ENCODE measurements around the gene MOB3A. TPM values are rescaled to one million over a fixed set of nuclear protein-coding genes. Genes with fewer than 3 reads are reported as not detected.

Gene MOB3A
- polyA plus RNA-seq, 5 donors, result 17.5 to 31.4 (median 24.1) TPM

DNA sequence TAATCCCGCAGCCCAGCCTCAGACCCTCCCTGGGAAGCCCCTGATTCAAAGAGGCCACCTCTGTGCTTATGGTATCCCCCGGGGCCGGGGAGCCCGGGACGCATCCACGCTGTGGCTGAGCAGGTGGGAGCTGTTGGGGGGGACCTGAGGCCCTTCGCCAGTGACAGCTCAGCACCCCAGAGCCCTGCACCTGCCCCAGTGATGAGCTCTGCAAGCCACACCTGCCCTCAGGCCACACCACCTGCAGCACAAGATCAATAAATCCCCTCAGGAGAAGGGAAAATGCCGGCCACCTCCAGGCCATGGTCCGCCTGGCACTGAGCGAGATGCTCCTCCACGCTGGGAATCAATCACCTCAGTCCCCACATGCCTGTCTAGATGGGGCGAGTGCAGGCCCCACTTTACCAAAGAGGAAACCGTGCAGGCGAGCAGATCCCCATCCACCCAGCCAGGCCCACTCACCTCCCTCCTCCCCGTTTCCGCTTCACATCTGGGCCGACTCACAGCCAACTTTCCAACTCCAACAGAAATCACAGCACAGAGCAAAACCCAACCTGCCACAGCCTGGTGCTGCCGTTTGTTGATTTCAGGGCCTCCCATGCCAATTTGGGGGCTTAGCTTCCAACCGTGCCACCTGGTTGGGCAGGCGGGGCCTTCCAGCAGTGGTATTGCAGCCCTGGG is 12.8 kb downstream of the MOB3A start:
- DNase-seq, result no peak

- DNase-seq, result no peak
Observed at GRCh38 chr19:2081873-2082810, 14.0 kb downstream of the MOB3A start.

DNA sequence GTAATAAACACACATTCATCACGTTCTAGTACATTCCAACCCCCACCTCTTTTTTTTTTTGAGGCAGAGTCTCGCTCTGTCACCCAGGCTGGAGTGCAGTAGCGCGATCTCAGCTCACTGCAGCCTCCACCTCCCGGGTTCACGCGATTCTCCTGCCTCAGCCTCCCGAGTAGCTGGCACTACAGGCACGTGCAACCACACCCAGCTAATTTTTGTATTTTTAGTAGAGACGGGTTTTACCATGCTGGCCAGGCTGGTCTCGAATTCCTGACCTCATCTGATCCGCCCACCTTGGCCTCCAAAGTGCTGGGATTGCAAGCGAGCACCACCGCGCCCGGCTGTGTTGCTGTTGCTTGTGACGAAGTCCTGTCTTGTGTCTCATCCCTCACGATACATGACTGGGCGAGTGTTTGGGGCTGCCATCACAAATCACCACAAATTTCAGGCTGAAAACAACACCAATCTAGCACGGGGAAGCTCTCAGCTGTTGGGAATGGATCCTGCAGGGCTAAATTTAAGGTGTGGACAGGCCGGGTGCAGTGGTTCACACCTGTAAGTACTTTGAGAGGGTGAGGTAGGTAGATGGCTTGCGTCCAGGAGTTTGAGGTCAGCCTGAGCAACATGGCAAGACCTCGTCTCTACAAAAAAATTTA is 15.7 kb downstream of the MOB3A start:
- DNase-seq, result no peak

DNA sequence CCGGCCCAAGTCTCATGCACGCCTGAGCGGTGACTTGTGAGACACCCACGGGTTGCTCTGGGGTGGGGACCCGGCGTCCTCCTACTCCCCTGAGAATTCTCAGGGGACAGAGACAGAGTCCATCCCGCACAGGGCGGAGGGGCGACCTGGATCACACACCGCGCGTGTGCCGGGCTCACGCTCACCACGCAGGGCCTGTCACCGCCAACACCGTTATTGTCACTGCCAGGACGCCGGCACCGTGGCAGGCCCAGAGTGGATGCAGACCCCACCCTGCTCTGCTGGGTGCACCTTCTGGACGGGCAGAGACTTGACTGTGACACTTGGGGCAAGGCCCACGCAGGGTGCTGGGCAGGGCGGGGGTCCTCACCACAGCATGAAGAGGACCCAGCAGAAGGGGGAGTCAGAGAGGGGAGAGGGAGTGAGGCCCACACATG is 16.2 kb downstream of the MOB3A start:
- no peak for DNase-seq

GRCh38 chr19:2079076-2079864 is 16.9 kb downstream of the MOB3A start:
- no peak for DNase-seq

DNA sequence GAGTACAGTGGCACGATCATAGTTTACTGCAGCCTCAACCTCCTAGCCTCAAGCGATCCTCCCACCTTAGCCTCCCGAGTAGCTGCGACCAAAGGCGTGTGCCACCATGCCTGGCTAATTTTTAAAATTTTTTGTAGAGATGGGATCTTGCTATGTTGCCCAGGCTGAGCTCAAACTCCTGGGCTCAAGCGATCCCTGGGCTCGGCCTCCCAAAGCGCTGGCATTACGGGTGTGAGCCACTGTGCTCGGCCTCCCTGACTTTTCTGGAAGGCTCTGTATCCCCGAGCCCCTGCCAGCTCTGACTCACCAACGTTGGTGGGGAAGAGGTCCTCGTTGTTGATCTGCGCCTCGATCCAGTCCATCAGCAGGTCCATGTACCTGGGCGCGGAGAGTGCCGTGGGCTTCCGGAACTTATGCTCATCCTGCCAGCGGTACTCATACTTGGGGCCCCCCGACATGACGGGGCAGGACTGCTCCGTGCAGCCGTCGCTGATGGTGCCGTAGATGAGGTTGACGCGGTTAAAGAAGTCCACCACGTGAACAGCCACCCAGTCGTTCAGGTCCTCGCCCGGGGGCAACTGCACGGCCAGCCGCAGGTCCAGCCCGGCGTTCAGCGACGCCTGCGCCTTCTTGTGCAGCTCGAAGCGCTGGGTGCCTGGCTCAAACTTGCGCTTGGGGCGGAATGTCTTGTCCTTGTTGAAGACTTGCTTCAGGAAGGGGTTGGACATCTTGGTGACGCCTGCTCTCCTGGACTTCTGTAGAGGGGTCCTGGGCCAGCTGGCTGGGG is 18.1 kb downstream of the MOB3A start:
- no peak for DNase-seq

DNA sequence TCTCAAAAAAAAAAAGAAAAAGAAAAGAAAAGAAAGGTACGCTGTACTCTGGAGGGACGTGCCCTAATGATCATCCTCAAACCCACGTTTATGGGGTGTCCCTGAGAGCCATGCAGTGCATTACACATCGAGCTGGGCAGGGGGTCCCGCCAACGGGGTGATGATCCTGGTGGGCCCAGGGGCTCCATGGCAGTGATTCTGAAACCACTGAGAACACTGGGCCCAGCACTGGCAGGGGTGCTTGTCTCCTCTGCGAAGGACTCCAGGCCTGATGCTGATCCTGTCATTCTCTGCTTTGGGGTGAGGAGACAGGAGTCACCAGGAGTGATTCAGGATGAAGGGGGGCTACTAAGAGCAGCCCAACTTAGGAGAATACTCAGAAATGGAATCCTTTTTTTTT is 18.7 kb downstream of the MOB3A start:
- DNase-seq, result no peak

GRCh38 chr19:2076526-2076944 is 19.6 kb downstream of the MOB3A start:
- no peak for DNase-seq

GRCh38 chr19:2072757-2073551 is 23.2 kb downstream of the MOB3A start:
- no peak for DNase-seq

DNA sequence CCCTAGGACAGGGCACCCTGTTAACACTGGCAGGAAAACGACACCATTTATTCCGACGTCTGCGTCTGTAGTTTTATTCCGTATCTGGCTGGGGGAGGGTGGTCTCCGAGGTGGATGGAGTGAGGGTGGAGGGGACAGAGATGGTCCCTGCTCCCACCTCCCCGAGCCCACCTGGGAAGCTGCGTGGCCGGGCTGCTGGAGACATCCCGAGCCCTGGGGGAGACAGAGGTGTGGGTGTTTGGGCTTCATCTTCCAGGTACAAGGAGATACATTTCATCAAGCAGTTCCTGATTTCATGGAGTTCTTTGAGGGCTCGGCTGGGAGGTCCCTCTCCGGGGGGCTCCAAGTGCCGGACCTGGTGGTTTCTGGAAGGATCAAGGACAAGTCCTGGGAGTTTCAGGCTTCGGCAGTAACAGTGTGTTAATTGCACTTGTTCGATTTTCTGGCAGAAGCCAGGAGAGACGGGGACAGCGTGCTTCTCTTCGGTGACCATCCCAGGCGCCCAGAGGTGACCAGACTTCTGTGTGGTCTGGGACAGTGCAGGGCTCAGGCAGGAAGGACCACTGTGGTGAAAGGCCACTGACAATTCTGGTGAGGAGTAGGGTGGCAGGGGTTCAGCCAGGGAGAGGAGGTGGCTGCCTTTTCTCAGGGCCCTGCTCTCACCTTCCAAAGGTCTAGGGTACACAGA is 25.0 kb downstream of the MOB3A start:
- DNase-seq, result no peak

- DNase-seq, result no peak
Observed at GRCh38 chr19:2070436-2070827, 25.7 kb downstream of the MOB3A start.

DNA sequence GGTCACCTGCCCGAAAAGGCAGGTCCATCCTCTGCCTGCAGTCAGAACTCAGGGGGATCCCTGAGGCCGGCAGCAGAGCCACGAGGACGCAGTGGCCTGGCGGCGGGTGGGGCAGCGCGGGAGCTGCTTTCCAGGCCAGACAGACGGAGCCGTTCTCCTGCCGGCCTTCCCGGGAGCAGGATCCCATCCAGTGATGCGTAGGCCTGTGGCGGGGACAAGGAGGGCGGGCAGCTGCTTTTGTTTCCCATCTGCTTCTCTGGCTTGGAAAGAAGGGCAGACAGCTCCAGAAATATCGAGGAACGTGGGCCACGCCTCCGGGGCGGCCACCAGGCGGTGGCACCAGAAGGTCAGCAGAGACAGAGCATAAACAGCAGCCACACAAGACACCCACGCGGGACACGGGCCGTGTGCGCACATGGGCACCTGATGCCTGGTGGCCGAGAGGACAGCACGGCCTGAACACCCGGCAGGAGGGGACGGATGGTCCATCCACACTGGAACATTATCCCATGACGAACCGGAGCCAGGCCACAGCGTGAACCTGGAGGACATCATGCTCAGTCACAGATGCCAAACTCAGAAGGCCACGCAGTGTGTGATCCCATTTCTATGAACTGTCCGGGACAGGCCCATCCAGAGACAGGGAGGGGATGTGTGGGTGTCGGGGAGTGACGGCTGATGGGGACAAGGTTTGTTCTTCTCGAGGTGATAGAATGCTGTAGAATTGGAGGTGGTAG is 31.2 kb downstream of the MOB3A start:
- no peak for DNase-seq

DNA sequence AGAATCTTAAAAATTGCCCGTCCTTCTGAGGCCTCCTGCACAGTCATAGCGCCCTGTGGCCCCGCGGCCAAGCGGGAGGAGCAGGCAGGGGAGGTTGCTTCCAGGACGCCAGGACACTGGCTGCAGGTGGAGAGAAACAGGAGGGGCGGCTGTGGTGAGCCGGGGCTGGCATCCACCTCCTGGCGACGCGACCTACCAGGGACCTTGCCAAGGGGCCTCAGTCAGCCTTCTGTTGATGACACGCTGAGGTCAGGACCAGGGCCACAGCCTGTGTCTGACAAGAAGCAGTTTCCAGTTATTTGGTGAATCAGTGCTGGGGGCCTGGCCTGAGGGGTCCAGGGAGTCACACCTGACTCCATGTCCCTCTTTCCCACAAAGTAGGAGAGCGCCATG is 31.7 kb downstream of the MOB3A start:
- no peak for DNase-seq

DNA sequence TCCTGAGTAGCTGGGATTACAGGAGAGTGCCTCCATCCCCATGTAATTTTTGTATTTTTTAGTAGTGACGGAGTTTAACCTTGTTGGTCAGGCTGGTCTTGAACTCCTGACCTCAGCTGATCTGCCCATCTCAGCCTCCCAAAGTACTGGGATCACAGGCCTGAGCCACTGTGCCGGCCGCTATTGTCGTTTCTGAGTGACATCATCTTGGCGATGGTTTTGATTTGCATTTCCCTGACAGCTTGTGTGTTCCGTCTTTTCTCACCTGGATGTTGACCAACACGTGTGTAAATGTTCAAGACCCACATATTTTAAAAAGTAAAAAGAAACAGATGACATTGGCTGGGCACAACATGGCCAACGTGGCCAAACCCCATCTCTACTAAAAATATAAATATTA is 32.3 kb downstream of the MOB3A start:
- no peak for DNase-seq

DNA sequence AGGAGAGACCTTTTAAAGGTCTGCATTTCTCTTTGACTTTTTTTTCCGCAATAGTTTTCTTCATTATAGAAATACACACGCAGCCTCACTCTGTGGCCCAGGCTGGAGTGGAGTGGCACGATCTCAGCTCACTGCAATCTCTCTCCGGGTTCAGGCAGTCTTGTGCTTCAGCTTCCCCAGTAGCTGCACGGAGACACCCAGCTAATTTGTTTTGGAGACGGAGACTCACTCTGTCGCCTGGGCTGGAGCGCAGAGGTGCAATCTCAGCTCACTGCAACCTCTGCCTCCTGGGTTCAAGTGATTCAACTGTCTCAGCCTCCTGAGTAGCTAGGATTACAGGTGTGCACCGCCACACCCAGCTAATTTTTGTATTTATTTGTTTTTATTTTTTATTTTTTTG is 33.4 kb downstream of the MOB3A start:
- no peak for DNase-seq

DNA sequence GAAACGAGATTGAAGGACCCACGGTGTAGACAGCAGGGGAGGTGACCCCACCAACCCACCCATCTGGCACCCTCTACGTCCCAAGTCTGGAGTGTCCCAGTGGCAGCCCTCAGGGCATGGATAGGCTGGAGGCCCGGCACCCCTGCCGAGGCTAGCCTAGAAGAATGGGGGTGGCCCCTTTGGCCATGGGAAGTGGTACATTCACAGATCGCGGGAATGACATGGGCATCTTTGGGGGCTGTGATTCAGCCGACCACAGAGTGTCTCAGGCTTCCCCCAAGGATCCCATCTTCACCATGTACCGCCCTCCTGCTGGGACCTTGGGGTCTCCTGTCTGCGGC is 33.8 kb downstream of the MOB3A start:
- DNase-seq, result no peak

- peak; percentile 99 for DNase-seq
Observed at GRCh38 chr19:2061495-2062388, 34.4 kb downstream of the MOB3A start.
